Erythroblast (primary cell): ENCODE measurements around the gene VCP.

Experiments
- DNase-seq, 2 experiments: peaks; one replicate each; lab custom pipeline; 2025; lab: John Stamatoyannopoulos, UW
- GATA1 ChIP-seq: IDR thresholded peaks from 2 replicates; pipeline ENCODE4 v1.6.1; 2011; ENCODE audit warnings: low read depth, mild to moderate bottlenecking, control low read depth, low read length, moderate library complexity
- POLR2A ChIP-seq: IDR thresholded peaks from 2 replicates; pipeline ENCODE4 v1.6.1; 2011; ENCODE audit warnings: mild to moderate bottlenecking, low read length

Gene VCP

GRCh38 chr9:35060548-35061207 is 11.7 kb downstream of the VCP start:
- no peak for DNase-seq
- no peak for TF ChIP-seq POLR2A
- no peak for TF ChIP-seq GATA1

DNA sequence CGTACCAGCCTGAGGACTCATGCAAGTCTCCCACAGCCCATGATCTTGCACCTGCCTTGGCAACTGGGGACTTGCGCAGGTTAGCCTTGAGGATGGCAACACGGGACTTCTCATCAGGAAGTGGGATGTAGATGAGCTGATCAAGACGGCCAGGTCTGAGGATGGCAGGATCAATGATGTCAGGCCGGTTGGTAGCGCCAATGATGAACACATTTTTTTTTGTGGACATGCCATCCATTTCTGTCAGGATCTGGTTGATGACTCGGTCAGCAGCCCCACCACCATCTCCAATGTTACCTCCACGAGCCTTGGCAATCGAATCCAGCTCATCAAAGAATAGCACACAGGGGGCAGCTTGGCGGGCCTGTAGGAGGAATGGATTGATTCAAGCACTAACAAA is 13.0 kb downstream of the VCP start:
- TF ChIP-seq GATA1 = no peak
- no peak for TF ChIP-seq POLR2A
- DNase-seq = no peak

DNA sequence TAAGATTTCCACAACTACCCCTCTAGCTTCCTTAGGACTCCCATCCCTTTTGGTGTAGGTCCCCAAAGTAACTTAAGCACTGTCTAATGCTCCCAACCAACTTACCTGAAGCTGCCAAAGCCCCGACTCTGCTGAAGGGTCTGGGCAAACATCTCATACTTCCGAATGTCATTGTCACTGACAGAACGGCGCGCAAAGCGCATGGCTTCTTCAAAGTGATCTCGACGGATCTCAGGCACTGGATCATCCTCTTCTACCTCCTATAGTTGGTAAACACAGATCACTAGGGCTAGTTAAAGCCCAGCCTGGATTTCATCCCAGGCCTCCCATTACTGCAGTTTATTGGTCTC is 15.2 kb downstream of the VCP start:
- DNase-seq = no peak
- TF ChIP-seq POLR2A = no peak
- TF ChIP-seq GATA1 = no peak

DNA sequence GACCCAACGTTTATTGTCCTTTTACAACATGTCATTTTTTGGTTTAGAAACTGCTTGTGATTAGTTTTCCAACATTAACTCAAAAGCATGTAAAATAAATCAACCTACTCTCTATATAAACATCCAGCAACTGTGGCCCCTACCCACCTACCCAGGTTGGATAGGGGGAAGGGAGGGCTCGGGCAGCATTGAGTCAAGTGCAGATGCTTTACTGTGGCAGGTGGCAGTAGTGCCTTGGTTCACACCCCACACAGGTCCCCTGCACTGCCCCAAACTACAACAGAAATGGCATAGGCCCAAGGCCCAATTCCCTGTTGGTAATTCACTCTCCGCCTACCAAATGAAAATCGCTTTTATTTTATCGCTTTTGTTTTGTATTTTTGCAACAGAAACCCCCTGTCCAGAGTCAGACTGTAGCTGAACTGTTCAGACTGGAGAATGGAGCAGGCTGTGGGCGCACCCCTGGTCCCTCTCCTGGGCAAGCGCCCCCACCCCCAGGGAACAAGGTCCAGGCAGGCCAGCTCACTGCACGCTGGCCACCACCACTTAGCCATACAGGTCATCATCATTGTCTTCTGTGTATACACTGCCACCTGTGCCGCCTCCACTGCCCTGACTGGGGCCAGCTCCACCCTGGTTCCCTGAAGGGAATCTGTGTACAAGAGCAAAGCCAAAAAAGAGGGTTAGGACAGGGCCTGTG is 15.7 kb downstream of the VCP start:
- DNase-seq = no peak
- TF ChIP-seq GATA1 (no peak), POLR2A (no peak)

GRCh38 chr9:35054871-35055644 is 17.4 kb downstream of the VCP start:
- TF ChIP-seq GATA1 = no peak
- TF ChIP-seq POLR2A = no peak
- DNase-seq = no peak

GRCh38 chr9:35054185-35054835 is 18.1 kb downstream of the VCP start:
- TF ChIP-seq POLR2A (no peak), GATA1 (no peak)

GRCh38 chr9:35051069-35051967 is 21.1 kb downstream of the VCP start:
- TF ChIP-seq GATA1 (no peak), POLR2A (no peak)
- DNase-seq = peak; percentile 47 to 60

More at GRCh38 chr9:35054185-35054835, 18.1 kb downstream of the VCP start:
- DNase-seq = no peak

GRCh38 chr9:35048511-35048910 is 23.9 kb downstream of the VCP start:
- TF ChIP-seq GATA1 = no peak
- TF ChIP-seq POLR2A = no peak
- DNase-seq = no peak

- DNase-seq = no peak
- TF ChIP-seq GATA1 (no peak), POLR2A (no peak)
Observed at GRCh38 chr9:35044071-35044470, 28.4 kb downstream of the VCP start.

DNA sequence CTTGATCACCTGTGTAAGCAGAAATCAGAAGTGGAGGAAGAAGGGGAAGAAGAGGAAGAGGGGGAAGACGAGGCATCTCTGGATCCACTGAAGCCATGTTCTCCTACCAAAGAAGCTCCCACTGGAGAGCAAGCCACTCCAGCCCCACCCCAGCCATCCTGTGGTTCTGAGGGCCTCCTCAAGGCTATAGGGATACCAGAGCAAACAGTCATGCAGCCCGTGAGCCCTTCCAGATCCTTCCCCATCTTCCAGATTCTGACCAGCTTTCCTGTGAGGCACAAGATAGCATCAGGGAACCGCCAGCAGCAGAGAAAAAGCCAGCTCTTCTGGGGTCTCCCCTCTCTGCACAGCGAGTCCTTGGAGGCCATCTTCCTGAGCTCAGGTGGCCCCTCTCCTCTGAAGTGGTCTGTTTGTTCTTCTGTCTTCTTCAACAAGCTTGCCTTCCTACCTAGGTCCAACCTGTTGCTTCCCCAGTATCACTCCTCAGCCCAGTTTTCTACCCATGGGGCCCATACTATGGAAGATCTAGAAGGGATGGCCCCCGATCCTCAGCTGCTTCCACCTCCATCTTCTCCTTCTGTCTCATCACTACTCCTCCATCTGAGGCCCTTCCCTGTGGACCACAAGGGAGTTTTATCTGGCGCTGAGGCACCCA is 29.4 kb downstream of the VCP start:
- no peak for TF ChIP-seq POLR2A
- TF ChIP-seq GATA1 = no peak
- DNase-seq = no peak

DNA sequence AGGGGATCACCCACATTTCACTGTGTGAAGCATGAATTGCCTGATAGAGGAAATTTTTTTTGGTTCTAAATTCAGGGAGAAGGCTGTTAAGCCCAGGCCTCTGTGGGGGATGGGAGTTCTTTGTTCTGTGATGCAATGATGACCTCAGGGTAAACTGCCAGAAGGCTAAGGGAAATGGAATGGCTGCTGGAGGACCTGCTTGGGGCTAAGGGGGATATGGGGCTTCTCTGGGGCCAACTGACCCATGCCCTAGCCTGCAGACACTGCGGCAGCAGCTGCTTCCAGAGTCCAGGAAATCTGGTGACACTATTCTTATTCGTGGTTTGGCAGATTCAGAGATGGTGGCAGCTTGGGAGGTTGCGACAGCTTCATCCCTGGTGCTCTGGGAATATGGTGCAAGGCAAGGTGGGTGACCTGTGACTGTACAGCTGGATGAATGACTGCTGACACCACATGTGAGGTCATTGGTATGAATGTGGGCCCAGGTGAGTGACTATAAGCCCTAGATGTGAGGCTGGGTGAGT is 30.3 kb downstream of the VCP start:
- TF ChIP-seq GATA1 (no peak), POLR2A (no peak)
- DNase-seq = no peak
